Measurements from ENCODE around the gene CRYBB1. TPM values are rescaled to one million over a fixed set of nuclear protein-coding genes. Genes with fewer than 3 reads are reported as not detected.

Gene CRYBB1
- total and polyA plus RNA-seq, 10 donors: 0.34 to 2.9 (median 1.7) TPM

DNA sequence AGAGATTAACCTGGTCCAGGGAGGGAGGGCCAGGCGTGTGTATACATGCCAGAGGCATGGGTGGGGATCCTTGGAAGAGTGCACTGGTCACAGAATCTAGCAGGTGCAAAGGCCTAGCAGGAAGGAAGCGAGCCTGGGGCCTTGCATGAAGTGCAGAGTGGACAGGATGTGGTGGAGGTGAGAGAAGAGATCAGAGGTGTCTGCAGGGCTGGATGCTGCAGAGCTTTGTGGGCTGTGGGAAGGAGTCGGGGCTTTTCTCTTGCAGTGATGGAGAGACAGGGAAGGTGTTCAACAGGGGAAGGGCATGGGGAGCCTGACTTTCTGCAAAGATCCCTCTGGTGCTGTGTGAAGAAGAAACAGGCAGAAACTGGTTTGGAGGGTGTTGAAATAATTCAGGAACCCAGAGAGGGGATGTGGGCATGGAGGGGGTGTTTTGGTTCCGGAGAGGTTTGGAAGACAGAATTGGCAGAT, 25.4 kb downstream of the CRYBB1 start:
- Histone ChIP-seq H3K27ac (peak overlapping the region in 6 of 8 donors; percentile 33 to 97 (median 58)), H3K4me1 (peaks cover 18 to 67% (median 55%) of the 10 kb centered on the region in 6 donors), H3K27me3 (replicated peaks in 1 of 7) (no peaks in the 10 kb centered on the region), H3K36me3 (no peaks in the 10 kb centered on the region), H3K4me3 (peak overlapping the region in 1 of 8 donors; percentile 32), H3K9me3 (peaks cover 0 to 3% (median 0%) of the 10 kb centered on the region in 8 donors)
- intact Hi-C loops (cut with DNase I; ENCODE audit: low total_unique reads): no loop called here
- WGBS, 5 donors: 18 to 40% (median 29%) methylated on average over 4 of the region's 4 CpGs
- DNase-seq: peak; percentile 87
- TF ChIP-seq, protein P1, sequence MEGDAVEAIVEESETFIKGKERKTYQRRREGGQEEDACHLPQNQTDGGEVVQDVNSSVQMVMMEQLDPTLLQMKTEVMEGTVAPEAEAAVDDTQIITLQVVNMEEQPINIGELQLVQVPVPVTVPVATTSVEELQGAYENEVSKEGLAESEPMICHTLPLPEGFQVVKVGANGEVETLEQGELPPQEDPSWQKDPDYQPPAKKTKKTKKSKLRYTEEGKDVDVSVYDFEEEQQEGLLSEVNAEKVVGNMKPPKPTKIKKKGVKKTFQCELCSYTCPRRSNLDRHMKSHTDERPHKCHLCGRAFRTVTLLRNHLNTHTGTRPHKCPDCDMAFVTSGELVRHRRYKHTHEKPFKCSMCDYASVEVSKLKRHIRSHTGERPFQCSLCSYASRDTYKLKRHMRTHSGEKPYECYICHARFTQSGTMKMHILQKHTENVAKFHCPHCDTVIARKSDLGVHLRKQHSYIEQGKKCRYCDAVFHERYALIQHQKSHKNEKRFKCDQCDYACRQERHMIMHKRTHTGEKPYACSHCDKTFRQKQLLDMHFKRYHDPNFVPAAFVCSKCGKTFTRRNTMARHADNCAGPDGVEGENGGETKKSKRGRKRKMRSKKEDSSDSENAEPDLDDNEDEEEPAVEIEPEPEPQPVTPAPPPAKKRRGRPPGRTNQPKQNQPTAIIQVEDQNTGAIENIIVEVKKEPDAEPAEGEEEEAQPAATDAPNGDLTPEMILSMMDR (IDR thresholded peaks at IDR 0.05 in 8 of 11, conservative IDR thresholded peaks at IDR 0.05 in 3 of 11): no peak
- TF ChIP-seq POLR2A (IDR thresholded peaks at IDR 0.05) (no peak), POLR2AphosphoS5 (IDR thresholded peaks at IDR 0.05) (peak in 2 of 3 donors; percentile 69 to 71)

DNA sequence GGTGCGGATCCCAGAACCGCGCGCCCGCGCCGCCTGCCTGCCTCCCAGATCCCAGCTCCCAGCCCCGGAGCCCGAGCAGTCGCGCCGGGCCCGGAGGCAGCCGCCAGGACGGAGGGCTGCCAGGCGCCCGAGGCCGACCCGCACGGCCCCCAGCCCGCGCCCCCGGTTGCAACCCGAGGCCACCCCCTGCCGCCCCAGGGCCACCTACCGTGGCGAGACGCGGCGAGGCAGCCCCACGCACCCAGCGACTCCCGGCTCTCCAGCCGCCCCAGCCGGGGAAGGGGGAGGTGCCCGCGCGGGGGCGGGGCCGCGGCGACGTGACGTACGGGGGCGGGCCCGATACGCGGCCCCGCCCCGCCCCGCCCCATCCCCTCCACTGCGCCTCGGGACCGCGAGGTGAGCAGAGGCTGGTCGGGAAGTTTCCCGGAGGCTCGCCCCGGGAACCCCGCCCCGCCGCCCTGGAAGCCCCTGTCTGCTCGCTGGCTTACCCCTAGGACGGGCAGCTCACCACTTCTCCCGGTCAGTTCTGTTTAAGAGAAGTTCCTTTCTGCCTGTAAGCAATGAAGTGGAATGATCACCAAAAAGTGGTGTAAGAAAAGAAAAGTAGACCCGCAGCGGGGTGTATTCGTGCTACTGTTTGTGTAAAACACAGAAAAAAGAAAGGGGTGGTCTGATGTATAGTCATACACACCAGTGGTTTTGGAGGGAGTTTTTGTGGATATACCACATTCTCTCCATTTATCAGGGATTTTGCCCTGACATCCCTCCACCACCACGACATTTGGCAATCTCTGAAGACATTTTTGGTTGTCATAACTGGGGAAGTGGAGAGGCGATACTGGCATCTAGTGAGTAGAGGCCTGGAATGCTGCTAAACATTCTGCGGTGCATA, 27.7 kb downstream of the CRYBB1 start, which contains the start of gene TPST2:
TSS of gene TPST2 (minus strand) at position 288 of the 892 bp plus-strand sequence. CDS start 48,502 bp downstream, outside the sequence.
- Histone ChIP-seq H3K4me1 (peaks cover 32 to 91% (median 78%) of the 10 kb centered on the region in 6 donors), H3K4me3 (peak within 1 kb of the TSS; percentile 85 to 99 (median 90)), H3K27ac (peak within 1 kb of the TSS; percentile 79 to 97 (median 91)), H3K9me3 (peaks cover 0 to 3% (median 0%) of the 10 kb centered on the region in 8 donors), H3K36me3 (peaks cover 0 to 5% (median 0%) of the 10 kb centered on the region in 6 donors), H3K27me3 (replicated peaks in 1 of 7) (no peaks in the 10 kb centered on the region)
- peak; percentile 95 for DNase-seq
- TF ChIP-seq POLR2A (IDR thresholded peaks at IDR 0.05) (peak in 2 of 3 donors; percentile 67 to 77), POLR2AphosphoS5 (IDR thresholded peaks at IDR 0.05) (peak; percentile 93 to 95 (median 94))
- TF ChIP-seq, protein P1 (IDR thresholded peaks at IDR 0.05 in 8 of 11, conservative IDR thresholded peaks at IDR 0.05 in 3 of 11): peak in 3 of 11 experiments; percentile 11 to 25 (median 18)
- WGBS, 5 donors: 1 to 5% (median 1%) methylated on average over 9 to 72 of the region's 72 CpGs
- intact Hi-C loops (cut with DNase I; ENCODE audit: low total_unique reads): no loop called here

DNA sequence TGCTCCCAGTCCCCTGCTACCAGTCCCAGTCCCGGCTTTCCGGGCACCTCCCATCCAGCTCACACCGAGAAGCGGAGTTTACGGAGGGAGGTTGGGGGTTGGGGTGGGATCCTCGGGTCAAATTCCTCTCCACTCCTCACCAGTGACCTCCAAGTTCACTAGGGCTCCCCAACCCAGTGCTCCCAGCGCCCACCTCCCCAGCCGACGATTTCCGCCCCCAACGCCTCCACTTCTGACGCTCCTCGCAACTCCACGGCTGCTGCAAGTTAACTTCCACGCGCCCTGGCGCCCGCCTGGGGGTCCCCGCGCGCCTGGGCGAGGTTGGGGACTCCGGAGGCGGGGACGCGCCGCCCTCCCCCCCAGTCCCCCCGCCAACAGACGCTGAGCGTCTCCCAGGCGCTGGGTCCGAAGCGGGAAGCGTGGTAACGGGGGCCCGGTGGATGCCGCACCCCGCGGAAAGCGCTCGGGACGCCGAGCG, 28.4 kb downstream of the CRYBB1 start:
- peaks cover 35 to 94% (median 84%) of the 10 kb centered on the region in 6 donors for H3K4me1 ChIP-seq
- 0 to 1% (median 1%) methylated on average over 18 to 44 of the region's 44 CpGs for WGBS, 5 donors
- DNase-seq: peak; percentile 91

More for the DNA sequence above, 28.4 kb downstream of the CRYBB1 start:
- intact Hi-C loops (cut with DNase I; ENCODE audit: low total_unique reads): no loop called here
- Histone ChIP-seq H3K27me3 (replicated peaks in 1 of 7) (no peaks in the 10 kb centered on the region), H3K4me3 (peak overlapping the region; percentile 85 to 99 (median 90)), H3K9me3 (peaks cover 0 to 3% (median 0%) of the 10 kb centered on the region in 8 donors), H3K36me3 (peaks cover 0 to 6% (median 0%) of the 10 kb centered on the region in 6 donors), H3K27ac (peak overlapping the region; percentile 79 to 97 (median 91))
- TF ChIP-seq POLR2AphosphoS5 (IDR thresholded peaks at IDR 0.05): peak in 1 of 3 donors; percentile 36
- TF ChIP-seq, protein P1 (IDR thresholded peaks at IDR 0.05 in 8 of 11, conservative IDR thresholded peaks at IDR 0.05 in 3 of 11): no peak
- TF ChIP-seq POLR2A (IDR thresholded peaks at IDR 0.05): no peak
